GM12865 (cell line): ENCODE results near the gene SEMA6D.
"Not testable (repeated sequence)": the region's sequence is repeated elsewhere in the genome, so short reads cannot be mapped to it uniquely, and the experiment has no call there.

Source experiments
- DNase-seq: peaks from one replicate; pipeline ENCODE4 v3.0.0; 2010; ENCODE audit warnings: low read depth
- H3K4me3 ChIP-seq: 2 replicates; pipeline ENCODE4 v1.5.1; 2011; ENCODE audit warnings: mild to moderate bottlenecking, low read depth, low read length, control low read depth
- CTCF ChIP-seq: IDR thresholded peaks from 2 replicates; pipeline ENCODE4 v1.5.1; 2011; ENCODE audit warnings: low read length, control low read depth, low read depth, inconsistent platforms; ENCODE audit not compliant: insufficient read depth; ENCODE audit errors: missing control alignments

SEMA6D gene

GRCh38 chr15:47731230-47731629 lies 13.9 kb downstream of the SEMA6D start:
- DNase-seq, result no peak
- H3K4me3 ChIP-seq, result no peak overlapping the region
- TF ChIP-seq CTCF, result no peak

GRCh38 chr15:47732248-47732647 lies 14.9 kb downstream of the SEMA6D start:
- DNase-seq, result no peak
- no peak overlapping the region for H3K4me3 ChIP-seq
- TF ChIP-seq CTCF, result no peak

- no peak for TF ChIP-seq CTCF
- DNase-seq, result no peak
- H3K4me3 ChIP-seq, result no peak overlapping the region
Observed at GRCh38 chr15:47733085-47733484, 15.8 kb downstream of the SEMA6D start.

- no peak for TF ChIP-seq CTCF
- DNase-seq, result no peak
- H3K4me3 ChIP-seq, result no peak overlapping the region
Observed at GRCh38 chr15:47736143-47736786, 19.0 kb downstream of the SEMA6D start.

- DNase-seq, result no peak
- H3K4me3 ChIP-seq, result no peak overlapping the region
- no peak for TF ChIP-seq CTCF
Observed at GRCh38 chr15:47737477-47737876, 20.2 kb downstream of the SEMA6D start.

GRCh38 chr15:47738144-47738825 lies 21.0 kb downstream of the SEMA6D start:
- DNase-seq, H3K4me3 ChIP-seq: not testable (repeated sequence)

GRCh38 chr15:47741082-47741481 lies 23.8 kb downstream of the SEMA6D start:
- no peak for TF ChIP-seq CTCF
- DNase-seq, result no peak
- H3K4me3 ChIP-seq, result no peak overlapping the region
